ENCODE results near the gene PCNT. TPM values are rescaled to one million over a fixed set of nuclear protein-coding genes. Genes with fewer than 3 reads are reported as not detected.

The PCNT gene
- total RNA-seq, 1 experiment from 2014 or later = 34.0 TPM

GRCh38 chr21:46355161-46356004 lies 31.4 kb downstream of the PCNT start:
- Mint-ChIP-seq H3K27me3 (ENCODE audit: insufficient read depth, unreplicated experiment) (no peaks in the 10 kb centered on the region), H3K36me3 (ENCODE audit: insufficient read depth, unreplicated experiment) (peaks cover 72% of the 10 kb centered on the region), H3K9me3 (ENCODE audit: unreplicated experiment) (no peaks in the 10 kb centered on the region), H3K27ac (ENCODE audit: low read depth, unreplicated experiment) (no peak overlapping the region), H3K4me1 (ENCODE audit: insufficient read depth, unreplicated experiment) (no peaks in the 10 kb centered on the region), H3K4me3 (ENCODE audit: unreplicated experiment) (no peak overlapping the region)
- no peak for TF ChIP-seq CTCF (IDR thresholded peaks at IDR 0.05; ENCODE audit: unreplicated experiment)
- ChIA-PET POLR2A (no interaction called here), CTCF (no interaction called here)
- DNase-seq (ENCODE audit: unreplicated experiment) = no peak
- no TSS peak for BruUV-seq (replicated peaks)
- intact Hi-C loops (cut with micrococcal nuclease) = no loop called here

DNA sequence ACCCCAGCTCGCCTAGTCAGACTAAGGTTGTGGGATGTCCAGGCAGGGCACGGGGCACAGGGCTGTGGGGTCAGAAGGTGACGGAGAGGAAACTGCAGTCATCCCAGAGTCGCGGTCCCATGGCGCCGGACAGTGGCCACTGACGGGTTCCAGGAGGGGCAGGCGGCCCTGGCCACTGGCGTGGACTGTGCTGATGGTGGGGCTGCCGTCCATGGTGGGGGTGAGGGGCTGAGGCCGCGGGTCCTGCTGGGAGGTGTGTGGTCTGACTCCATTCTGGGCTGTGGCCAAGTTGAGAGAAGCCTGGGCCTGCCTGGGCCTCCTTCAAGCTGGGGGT lies 32.0 kb downstream of the PCNT start:
- ChIA-PET CTCF (interaction anchor here (0.6 to 0.7 kb wide), 2 partner anchors 8 to 114 kb away, joined by 3 read pairs; no protein-coding TSS in a partner anchor), POLR2A (no interaction called here)
- H3K9me3 Mint-ChIP-seq (ENCODE audit: unreplicated experiment) = no peaks in the 10 kb centered on the region
- no peak overlapping the region for H3K4me3 Mint-ChIP-seq (ENCODE audit: unreplicated experiment)
- DNase-seq (ENCODE audit: unreplicated experiment) = no peak
- no peak overlapping the region for H3K27ac Mint-ChIP-seq (ENCODE audit: low read depth, unreplicated experiment)
- no peak for TF ChIP-seq CTCF (IDR thresholded peaks at IDR 0.05; ENCODE audit: unreplicated experiment)
- no TSS peak for BruUV-seq (replicated peaks)
- intact Hi-C loops (cut with micrococcal nuclease) = no loop called here
- H3K4me1 Mint-ChIP-seq (ENCODE audit: insufficient read depth, unreplicated experiment) = no peaks in the 10 kb centered on the region
- no peaks in the 10 kb centered on the region for H3K27me3 Mint-ChIP-seq (ENCODE audit: insufficient read depth, unreplicated experiment)
- H3K36me3 Mint-ChIP-seq (ENCODE audit: insufficient read depth, unreplicated experiment) = peaks cover 72% of the 10 kb centered on the region

GRCh38 chr21:46356494-46357334 lies 32.8 kb downstream of the PCNT start:
- intact Hi-C loops (cut with micrococcal nuclease) = no loop called here
- no peak for TF ChIP-seq CTCF (IDR thresholded peaks at IDR 0.05; ENCODE audit: unreplicated experiment)
- Mint-ChIP-seq H3K27me3 (ENCODE audit: insufficient read depth, unreplicated experiment) (no peaks in the 10 kb centered on the region), H3K27ac (ENCODE audit: low read depth, unreplicated experiment) (no peak overlapping the region), H3K9me3 (ENCODE audit: unreplicated experiment) (no peaks in the 10 kb centered on the region), H3K4me1 (ENCODE audit: insufficient read depth, unreplicated experiment) (no peaks in the 10 kb centered on the region), H3K36me3 (ENCODE audit: insufficient read depth, unreplicated experiment) (peaks cover 72% of the 10 kb centered on the region), H3K4me3 (ENCODE audit: unreplicated experiment) (no peak overlapping the region)
- no TSS peak for BruUV-seq (replicated peaks)
- DNase-seq (ENCODE audit: unreplicated experiment) = no peak
- ChIA-PET POLR2A (no interaction called here), CTCF (interaction anchor here (0.6 to 0.7 kb wide), 2 partner anchors 9 to 113 kb away, joined by 3 read pairs; no protein-coding TSS in a partner anchor)

DNA sequence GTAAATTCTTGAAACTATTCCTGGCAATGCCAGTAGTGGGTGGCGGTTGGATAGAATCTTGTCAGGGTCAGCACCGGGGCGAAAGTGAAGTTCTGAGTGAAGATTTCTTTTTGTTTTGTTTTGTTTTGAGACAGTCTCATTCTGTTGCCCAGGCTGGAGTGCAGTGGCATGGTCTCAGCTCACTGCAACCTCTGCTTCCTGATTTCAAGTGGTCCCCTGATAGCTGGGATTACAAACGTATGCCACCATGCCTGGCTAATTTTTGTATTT lies 33.3 kb downstream of the PCNT start:
- Mint-ChIP-seq H3K9me3 (ENCODE audit: unreplicated experiment) (no peaks in the 10 kb centered on the region), H3K27ac (ENCODE audit: low read depth, unreplicated experiment) (no peak overlapping the region), H3K36me3 (ENCODE audit: insufficient read depth, unreplicated experiment) (peaks cover 72% of the 10 kb centered on the region), H3K27me3 (ENCODE audit: insufficient read depth, unreplicated experiment) (no peaks in the 10 kb centered on the region), H3K4me3 (ENCODE audit: unreplicated experiment) (no peak overlapping the region), H3K4me1 (ENCODE audit: insufficient read depth, unreplicated experiment) (no peaks in the 10 kb centered on the region)
- ChIA-PET CTCF (no interaction called here), POLR2A (no interaction called here)
- TF ChIP-seq CTCF (IDR thresholded peaks at IDR 0.05; ENCODE audit: unreplicated experiment) = no peak
- no TSS peak for BruUV-seq (replicated peaks)
- DNase-seq (ENCODE audit: unreplicated experiment) = no peak
- intact Hi-C loops (cut with micrococcal nuclease) = no loop called here

Measured in MCF 10A (cell line).